GM20431 (cell line): Measurements from ENCODE around the gene KMT2B.
"Not testable (repeated sequence)": the region's sequence is repeated elsewhere in the genome, so short reads cannot be mapped to it uniquely, and the experiment has no call there.

Source experiments
- in situ Hi-C: fragments of 300-500 bp; cut with MseI, MboI; formaldehyde crosslinking; loops from one replicate; pipeline ENCODE4 v1.15.0; 2020; ENCODE audit warnings: low sequenced_read_pairs; ENCODE audit not compliant: unreplicated experiment

KMT2B gene

DNA sequence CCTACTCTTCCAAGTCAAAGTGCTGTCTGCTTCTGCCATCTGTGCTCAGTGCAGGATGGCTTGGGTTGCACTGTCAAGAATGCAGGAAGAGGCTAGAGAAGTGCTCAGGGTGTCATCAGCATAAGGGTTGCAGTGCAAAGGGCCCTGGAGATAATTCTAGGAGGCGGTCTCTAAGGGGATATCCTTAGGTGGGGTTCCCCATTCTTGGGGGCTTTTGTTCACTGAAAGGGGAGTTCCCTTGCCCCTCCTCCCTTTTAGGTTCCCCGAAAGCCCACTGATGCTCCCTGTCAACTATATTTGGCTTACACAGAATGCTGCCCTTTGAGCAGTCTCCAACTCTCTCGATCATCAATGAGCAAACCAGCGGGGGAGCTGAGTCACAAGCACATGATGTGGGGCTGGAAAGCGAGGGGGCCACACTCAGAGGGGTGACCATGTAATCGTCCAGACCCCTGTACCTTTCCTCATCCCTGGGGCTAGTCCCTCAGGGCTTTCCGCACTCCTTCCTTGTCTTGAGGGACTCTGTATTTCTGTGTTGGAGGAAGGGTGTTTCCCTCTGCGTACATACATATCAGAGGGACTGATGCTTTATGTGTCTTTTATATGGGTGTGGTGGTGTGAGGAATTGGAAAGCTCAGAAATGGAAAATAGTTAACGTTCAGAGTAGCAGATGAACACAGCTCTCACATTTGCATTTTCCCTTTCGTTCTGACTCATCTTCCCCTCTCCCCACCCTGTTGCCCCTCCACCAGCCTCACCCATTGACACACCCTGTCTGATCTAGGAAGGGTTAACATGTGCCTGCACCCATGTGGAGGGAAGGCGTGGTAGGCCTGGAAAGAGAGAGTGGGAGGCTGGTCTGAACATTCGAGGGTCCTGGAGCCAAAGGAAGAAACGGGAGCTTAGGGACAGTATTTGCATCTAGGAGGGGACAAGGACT lies 6.7 kb upstream of the KMT2B start:
- in situ Hi-C loops, result no loop called here

DNA sequence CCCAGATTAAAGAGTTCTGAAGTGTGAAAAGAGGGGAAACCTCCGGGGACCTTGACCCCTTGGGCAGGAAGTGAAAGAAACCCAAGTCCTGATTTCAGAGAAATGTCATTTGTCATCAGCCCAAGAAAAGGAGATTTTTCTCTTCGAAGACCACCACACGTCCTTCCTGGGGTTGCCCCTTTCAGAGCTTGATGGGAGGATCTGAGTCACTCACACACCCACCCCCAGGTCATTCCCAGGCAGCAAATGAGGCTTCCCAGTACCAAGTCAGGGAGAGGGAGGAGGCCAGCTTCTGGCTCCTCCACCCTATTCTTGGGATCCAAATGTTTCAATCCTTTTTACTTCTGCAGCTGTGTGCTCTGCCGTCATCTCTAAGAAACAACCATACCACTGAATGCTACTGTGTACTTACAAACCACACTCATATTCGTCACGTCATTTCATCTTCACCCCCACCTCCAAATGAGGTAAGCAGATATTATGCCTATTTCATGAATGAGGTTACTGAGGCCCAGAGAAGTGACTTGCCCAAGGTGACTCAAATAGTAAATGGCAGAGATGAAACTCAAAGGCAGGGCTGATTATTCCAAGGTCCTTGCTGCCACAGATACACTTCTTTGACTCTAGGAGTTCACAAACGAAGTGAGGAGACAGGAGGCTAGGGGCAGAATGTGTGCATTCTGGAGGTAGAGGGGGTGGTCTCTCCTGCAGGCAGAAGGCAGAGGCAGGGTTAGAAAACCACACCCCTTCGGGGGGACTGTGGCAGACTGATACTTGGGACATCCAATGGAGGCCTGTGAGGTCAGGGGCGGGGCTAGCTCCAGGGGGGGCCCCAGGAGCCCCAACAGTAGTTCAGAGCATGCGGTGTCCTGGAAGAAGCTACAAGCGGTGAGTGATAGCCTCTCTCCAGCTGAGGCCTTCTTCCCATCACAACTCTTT lies 5.0 kb upstream of the KMT2B start:
- in situ Hi-C loops, result no loop called here

DNA sequence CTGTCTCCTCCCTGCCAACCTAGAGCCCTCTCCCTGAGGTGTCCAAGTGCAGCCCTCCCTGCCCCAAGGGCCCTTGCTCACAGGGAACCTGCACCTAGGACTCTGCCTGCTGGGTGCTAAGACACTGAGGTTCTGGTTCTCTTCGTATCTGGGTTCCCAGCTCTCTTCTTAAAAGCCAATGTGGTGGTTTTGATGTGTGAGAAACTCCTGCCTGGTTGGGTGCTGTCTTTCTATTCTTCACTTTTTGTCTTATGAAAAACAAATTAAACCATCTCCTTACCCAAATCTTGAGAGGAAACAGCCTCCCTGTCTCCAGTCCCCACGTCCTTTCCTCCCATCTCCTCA lies 4.3 kb upstream of the KMT2B start:
- in situ Hi-C loops, result no loop called here

DNA sequence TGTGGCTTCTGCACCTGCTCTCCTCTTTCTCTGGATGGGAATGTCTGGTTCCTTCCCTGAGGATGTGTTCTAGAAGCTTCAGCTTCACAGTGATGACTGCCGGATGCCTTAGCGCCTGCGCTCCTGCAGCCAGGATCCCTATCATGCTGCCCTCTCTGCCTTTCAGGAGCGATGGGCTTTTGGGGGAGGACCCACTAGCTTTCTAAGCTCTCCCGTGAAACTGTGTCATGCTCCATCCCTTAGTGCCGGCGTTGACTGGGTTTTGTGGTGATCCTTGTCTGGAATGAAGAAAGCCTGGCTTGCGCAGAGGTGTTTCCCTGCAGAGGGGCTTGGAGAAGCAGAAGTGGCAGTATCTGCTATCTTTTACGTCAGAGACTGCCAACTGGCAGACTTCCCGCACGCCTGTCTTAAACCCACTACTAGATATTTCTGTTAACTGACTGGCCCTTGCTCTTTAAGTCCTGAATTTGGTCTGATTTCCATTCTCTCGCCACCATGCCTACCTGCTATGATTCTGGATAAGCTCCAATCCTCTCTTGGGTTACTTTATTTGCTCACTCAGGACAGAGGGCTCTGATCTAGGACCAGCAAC lies 3.8 kb upstream of the KMT2B start:
- in situ Hi-C loops, result no loop called here

DNA sequence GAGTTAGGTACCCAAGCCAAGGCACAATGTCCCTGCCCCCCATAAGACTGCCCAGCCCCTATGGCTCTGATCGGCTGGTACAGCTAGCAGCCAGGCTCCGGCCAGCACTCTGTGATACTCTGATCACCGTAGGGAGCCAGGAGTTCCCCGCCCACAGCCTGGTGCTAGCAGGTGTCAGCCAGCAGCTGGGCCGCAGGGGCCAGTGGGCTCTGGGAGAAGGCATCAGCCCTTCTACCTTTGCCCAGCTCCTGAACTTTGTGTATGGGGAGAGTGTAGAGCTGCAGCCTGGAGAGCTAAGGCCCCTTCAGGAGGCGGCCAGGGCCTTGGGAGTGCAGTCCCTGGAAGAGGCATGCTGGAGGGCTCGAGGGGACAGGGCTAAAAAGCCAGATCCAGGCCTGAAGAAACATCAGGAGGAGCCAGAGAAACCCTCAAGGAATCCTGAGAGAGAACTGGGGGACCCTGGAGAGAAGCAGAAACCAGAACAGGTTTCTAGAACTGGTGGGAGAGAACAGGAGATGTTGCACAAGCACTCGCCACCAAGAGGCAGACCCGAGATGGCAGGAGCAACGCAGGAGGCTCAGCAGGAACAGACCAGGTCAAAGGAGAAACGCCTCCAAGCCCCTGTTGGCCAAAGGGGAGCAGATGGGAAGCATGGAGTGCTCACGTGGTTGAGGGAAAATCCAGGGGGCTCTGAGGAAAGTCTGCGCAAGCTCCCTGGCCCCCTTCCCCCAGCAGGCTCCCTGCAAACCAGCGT lies 3.0 kb upstream of the KMT2B start:
- in situ Hi-C loops, result no loop called here

DNA sequence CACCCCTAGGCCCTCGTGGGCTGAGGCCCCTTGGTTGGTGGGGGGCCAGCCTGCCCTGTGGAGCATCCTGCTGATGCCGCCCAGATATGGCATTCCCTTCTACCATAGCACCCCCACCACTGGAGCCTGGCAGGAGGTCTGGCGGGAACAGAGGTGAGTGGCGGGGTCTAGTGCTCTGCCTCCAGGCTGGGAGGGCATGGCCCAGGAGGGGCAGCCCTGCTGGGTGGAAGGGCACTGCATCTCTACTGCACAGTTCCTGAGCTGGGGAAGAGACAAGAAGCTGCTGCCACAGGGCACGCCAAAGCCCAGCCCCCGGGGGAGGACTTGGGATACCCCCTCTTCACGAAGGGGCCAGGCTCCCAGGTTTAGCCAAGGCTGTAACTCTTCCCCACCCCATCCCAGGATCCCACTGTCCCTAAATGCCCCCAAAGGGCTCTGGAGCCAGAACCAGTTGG lies 2.4 kb upstream of the KMT2B start:
- in situ Hi-C loops, result no loop called here

DNA sequence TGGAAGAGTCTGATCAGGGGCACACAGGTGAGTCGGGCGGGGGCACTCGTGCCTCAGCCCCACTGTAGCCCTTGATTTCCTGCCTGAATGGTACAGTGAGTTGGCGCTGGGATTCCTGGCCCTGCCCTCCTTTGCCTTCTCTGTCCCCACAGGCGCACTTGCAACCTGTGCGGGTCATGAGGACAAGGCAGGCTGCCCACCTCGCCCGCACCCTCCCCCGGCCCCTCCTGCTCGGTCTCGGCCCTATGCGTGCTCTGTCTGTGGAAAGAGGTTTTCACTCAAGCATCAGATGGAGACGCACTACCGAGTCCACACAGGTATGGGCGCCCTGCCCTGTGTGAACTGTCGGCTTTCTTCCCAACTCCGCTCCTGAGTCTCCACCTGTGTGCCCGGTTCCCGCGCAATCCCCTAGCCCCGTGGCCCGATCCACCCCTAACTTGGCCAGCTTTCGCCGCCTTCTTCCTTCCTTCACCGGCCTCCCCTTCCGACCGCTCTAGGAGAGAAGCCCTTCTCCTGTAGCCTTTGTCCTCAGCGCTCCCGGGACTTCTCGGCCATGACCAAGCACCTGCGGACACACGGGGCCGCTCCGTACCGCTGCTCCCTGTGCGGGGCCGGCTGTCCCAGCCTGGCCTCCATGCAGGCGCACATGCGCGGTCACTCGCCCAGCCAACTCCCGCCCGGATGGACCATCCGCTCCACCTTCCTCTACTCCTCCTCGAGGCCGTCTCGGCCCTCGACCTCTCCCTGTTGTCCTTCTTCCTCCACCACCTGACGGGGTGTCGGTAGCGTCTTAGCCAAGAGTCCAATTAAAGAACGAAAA lies 1.6 kb upstream of the KMT2B start:
- in situ Hi-C loops, result no loop called here

DNA sequence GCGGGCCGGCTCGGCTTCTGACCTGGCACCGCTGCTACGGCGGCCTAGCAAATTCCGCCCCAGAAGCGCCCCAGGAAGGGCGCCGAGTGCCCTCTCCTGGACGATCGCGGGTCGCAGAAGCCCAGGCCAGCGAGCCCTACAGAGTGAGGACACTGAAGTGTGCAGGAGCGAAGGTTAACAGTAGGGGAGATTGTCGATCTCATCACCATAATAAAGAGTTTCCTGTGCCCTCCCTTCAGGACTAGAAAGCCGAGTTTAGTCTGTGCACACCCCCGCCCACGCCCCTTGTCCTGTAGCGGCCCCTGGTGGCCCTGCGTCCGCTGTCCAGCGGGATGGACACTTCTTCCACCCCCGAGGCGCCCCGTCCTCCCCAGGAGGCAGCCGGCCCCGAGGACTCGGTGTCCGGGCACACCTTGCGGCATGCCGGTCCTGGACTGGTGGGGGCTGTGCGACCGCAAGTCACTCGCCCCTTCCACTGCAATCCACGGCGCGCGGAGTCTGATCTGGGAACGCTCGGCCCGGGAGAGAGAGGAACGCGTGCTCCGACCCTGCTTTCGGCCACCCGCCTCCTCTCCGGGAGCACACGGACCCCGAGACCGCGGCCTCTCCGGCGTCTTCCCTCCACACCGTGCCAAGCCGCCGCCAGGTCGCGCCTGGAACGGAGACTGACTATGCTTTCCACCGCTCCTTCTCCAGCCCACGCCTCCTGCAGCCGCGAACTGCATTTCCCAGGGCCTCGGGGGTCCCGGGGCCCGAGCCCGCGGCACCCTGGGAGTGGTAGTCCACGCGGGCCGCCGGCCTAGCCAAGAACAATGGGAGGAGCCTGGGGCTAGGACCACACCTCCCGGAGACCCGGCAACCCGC lies 770 bp upstream of the KMT2B start:
- in situ Hi-C loops, result no loop called here

DNA sequence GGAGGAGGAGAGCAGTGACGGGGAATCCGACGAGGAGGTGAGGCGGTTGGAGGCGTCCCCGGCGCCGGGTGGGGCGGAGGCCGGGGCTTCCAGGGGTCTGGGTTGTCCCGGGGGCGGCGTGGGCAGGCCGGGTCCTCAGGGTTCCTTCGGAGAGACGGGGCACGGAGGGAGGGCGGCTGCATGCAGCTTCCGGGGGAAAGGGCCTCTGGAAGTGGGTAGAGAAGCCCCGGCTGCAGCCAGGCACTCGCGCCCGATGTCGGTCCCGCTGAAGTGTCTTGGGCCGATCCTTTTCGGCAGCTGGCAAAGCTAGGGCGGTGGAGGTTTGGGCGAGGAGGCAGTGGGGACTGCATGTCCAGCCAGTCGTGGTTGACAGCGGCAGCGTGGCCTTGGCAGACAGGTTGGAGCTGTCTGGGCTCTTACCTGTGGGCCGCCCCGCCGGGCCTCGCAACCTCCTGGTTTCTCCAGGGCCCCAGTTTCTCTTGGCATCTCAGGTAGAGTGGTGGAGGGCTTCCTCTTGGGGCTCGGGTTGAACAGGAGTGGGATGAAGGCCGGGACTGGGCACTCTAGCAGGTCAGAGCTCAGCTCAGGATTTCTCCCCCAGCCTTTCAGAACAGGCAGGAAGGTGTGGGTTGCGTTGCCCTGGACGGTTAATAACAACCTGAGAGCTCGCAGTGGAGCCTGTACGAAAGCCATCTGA lies 690 bp downstream of the KMT2B start:
- in situ Hi-C loops, result no loop called here

DNA sequence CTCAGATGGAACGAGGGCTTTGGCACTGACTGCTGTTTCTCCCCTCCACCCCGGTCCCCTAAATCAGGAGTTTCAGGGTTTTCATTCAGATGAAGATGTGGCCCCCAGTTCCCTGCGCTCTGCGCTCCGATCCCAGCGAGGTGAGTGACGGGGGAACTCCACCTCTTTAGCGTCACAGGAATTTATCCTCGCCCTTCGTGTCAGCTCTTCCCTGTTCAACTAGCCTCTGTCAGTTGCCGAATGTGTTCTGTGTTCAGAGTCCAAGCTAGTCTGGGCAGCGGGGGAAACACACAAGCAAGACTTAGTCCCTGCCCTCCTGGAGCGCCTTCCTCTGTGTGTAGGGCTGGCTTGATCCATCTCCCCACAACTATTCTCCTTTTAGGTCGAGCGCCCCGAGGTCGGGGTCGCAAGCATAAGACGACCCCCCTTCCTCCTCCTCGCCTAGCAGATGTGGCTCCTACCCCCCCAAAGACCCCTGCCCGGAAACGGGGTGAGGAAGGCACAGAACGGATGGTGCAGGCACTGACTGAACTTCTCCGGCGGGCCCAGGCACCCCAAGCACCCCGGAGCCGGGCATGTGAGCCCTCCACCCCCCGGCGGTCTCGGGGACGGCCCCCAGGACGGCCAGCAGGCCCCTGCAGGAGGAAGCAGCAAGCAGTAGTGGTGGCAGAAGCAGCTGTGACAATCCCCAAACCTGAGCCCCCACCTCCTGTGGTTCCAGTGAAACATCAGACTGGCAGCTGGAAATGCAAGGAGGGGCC lies 1.8 kb downstream of the KMT2B start:
- in situ Hi-C loops, result no loop called here

DNA sequence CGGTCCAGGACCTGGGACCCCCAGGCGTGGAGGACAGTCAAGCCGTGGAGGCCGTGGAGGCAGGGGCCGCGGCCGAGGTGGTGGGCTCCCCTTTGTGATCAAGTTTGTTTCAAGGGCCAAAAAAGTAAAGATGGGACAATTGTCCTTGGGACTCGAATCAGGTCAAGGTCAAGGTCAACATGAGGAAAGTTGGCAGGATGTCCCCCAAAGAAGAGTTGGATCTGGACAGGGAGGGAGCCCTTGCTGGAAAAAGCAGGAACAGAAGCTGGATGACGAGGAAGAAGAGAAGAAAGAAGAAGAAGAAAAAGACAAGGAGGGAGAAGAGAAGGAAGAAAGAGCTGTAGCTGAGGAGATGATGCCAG lies 2.3 kb downstream of the KMT2B start:
- in situ Hi-C loops, result no loop called here

DNA sequence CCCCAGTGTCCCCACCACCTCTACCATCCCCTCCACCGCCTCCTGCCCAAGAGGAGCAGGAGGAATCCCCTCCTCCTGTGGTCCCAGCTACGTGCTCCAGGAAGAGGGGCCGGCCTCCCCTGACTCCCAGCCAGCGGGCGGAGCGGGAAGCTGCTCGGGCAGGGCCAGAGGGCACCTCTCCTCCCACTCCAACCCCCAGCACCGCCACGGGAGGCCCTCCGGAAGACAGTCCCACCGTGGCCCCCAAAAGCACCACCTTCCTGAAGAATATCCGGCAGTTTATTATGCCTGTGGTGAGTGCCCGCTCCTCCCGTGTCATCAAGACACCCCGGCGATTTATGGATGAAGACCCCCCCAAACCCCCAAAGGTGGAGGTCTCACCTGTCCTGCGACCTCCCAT lies 2.8 kb downstream of the KMT2B start:
- in situ Hi-C loops, result no loop called here

DNA sequence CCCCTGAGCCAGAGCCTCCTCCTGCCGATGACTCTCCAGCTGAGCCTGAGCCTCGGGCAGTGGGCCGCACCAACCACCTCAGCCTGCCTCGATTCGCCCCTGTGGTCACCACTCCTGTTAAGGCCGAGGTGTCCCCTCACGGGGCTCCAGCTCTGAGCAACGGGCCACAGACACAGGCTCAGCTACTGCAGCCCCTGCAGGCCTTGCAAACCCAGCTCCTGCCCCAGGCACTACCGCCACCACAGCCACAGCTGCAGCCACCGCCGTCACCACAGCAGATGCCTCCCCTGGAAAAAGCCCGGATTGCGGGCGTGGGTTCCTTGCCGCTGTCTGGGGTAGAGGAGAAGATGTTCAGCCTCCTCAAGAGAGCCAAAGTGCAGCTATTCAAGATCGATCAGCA lies 3.6 kb downstream of the KMT2B start:
- in situ Hi-C loops, result no loop called here

DNA sequence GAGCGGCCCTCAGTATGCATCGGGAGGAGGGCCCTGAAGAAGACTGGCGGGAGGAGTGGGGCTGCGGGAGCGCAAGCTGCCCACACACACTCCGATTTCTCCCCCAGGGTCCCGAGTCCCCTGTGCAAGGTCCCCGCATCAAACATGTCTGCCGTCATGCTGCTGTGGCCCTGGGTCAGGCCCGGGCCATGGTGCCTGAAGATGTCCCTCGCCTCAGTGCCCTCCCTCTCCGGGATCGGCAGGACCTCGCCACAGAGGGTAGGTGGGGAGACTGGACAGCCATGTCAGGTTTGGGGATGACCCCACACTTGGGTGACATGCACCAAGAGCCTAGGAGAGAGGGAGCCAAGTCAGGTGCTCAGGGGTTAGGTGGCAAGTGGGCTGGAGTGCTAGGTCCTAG lies 4.7 kb downstream of the KMT2B start:
- in situ Hi-C loops, result no loop called here

DNA sequence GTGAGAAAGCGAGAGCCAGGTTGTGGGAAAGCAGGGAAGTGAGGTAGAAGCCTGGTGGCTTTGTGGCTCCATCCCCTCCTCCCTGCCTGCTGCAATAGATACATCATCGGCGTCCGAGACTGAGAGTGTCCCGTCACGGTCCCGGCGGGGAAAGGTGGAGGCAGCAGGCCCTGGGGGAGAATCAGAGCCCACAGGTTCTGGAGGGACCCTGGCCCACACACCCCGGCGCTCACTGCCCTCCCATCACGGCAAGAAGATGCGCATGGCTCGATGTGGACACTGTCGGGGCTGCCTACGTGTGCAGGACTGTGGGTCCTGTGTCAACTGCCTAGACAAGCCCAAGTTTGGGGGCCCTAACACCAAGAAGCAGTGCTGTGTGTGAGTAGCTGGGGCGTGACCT lies 5.1 kb downstream of the KMT2B start:
- in situ Hi-C loops, result no loop called here

DNA sequence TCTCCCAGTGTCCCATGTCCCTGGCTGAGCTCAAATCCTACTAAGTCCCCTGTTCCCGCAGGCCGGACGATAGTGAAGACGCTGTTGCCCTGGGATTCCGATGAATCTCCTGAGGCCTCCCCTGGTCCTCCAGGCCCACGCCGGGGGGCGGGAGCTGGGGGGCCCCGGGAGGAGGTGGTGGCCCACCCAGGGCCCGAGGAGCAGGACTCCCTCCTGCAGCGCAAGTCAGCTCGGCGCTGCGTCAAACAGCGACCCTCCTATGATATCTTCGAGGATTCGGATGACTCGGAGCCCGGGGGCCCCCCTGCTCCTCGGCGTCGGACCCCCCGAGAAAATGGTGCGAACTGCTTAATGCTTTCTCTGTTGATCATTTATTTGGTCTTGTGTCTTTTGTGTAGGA lies 5.9 kb downstream of the KMT2B start:
- in situ Hi-C loops, result no loop called here

DNA sequence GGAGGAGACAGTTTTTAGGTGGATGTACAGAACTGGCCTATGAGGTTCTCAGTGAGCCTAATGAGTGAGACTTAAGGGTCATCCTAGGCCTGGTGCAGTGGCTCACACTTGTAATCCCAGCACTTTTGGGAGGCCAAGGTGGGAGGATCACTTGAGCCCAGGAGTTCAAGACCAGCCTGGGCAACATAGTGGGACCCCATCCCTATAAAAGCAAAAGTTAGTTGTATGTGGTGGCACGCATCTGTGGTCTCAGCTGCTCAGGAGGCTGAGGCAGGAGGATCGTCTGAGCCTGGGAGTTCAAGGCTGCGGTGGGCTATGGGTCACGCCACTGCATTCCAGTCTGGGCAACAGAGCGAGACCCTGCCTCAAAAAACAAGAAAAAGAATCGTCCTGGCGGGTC lies 6.3 kb downstream of the KMT2B start:
- in situ Hi-C loops, result not testable (repeated sequence)
